Gastrocnemius medialis (tissue), 4 donors: ENCODE results near the gene WSB1.

Experiments
- POLR2A ChIP-seq, 2 donors: fragments of 450-650 bp; IDR thresholded peaks; one replicate each; pipeline ENCODE4 v1.6.1; 2017; ENCODE audit warnings: antibody characterized with exemption in 2 of 2, mild to moderate bottlenecking in 2 of 2, moderate library complexity in 2 of 2
- TF ChIP-seq, protein P1 (sequence below), 5 experiments: fragments of 450-650 bp in 3 of 5; fragments of 200-600 bp in 2 of 5; sonication (generic) in 2 of 5; IDR thresholded peaks in 4 of 5; conservative IDR thresholded peaks in 1 of 5; 1 replicate in 4 of 5; 2 replicates in 1 of 5; pipeline ENCODE4 v1.5.1; 2016 to 2019; ENCODE audit warnings: antibody characterized with exemption in 5 of 5, mild to moderate bottlenecking in 3 of 5, moderate library complexity in 3 of 5

GRCh38 chr17:27269974-27270373 is 23.9 kb upstream of the WSB1 start:
- TF ChIP-seq, protein P1, sequence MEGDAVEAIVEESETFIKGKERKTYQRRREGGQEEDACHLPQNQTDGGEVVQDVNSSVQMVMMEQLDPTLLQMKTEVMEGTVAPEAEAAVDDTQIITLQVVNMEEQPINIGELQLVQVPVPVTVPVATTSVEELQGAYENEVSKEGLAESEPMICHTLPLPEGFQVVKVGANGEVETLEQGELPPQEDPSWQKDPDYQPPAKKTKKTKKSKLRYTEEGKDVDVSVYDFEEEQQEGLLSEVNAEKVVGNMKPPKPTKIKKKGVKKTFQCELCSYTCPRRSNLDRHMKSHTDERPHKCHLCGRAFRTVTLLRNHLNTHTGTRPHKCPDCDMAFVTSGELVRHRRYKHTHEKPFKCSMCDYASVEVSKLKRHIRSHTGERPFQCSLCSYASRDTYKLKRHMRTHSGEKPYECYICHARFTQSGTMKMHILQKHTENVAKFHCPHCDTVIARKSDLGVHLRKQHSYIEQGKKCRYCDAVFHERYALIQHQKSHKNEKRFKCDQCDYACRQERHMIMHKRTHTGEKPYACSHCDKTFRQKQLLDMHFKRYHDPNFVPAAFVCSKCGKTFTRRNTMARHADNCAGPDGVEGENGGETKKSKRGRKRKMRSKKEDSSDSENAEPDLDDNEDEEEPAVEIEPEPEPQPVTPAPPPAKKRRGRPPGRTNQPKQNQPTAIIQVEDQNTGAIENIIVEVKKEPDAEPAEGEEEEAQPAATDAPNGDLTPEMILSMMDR (IDR thresholded peaks at IDR 0.05 in 4 of 5, conservative IDR thresholded peaks at IDR 0.05 in 1 of 5) = no peak
- no peak for TF ChIP-seq POLR2A (IDR thresholded peaks at IDR 0.05)
